Left colon (tissue), 2 donors: Measurements from ENCODE around the gene TOP2A. TPM values are rescaled to one million over a fixed set of nuclear protein-coding genes. Genes with fewer than 3 reads are reported as not detected.

ENCODE experiments used
- ATAC-seq: fragments of 200-7000 bp; cut with Tn5 transposase; one replicate; pipeline ENCODE4 v1.9.1; 2020; ENCODE audit warnings: mild to moderate bottlenecking, moderate library complexity
- DNase-seq, 2 donors: peaks; one replicate each; pipeline ENCODE4 v3.0.0-alpha.2; 2020
- intact Hi-C, 2 donors: fragments of 100-400 bp; cut with DNase I in 1 of 2; cut with micrococcal nuclease in 1 of 2; formaldehyde crosslinking; loops; one replicate each; pipeline versions ENCODE4 v1.11.2 to v1.14.0; 2022; cut with DNase I, micrococcal nuclease
- total RNA-seq, 2 donors: library from RNA; stranded (reverse); fragmentation: NEBNext Ultra II Directional; extraction: Animal tissue kit (Norgen Biotek cat#: 25700); gene quantifications; one replicate each; pipeline ENCODE4 v1.2.1, GENCODE V29; 2021
- donor health status: DM: no; HTN: no; CAD: no.
- donor health status: DM: yes; HTN: yes; CAD: no.

Gene TOP2A
- total RNA-seq, 2 donors from 2014 or later: 10.9 to 30.3 TPM

DNA sequence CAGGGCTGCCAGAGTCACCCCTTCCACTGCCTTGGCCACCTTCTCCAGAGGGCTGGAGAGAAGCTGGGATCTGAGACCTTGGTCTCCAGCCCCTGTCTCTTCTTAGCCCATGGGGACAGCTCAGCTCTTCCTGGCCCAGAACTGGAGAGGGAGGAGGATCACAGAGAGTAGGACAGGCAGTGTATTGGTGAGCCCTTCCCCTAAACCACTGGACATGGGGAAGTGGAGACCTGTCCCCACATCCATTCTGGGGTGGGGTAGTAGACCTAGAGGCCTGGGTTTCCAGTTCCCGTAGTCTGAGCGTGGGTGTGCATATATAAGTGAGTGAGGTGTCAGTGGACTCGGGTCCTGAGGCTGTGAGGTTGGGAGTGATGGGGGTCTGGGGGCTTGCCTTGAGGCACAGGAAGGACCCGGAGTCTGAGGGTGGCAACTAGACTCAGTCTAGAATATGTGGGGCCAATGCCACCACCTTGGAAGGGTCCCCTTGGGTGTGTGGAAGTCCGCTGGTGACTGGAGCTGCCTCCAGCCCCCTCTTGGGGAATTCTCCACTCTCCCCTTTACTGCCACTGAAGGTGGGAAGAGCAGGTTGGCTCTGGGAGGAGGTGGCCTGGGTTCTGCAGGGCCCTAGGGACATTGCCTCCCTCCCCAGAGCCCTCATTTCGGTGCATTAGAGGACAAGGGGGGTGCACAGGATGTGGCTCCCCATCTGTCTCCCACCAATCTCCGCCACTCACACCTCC is 73.1 kb downstream of the TOP2A start:
- DNase-seq (no peak), ATAC-seq (no peak)
- intact Hi-C loops: no loop called here

- DNase-seq: peak in 1 of 2 donors; percentile 51
- intact Hi-C loops: no loop called here
- ATAC-seq: no peak
Observed at GRCh38 chr17:40343219-40344119, 74.2 kb downstream of the TOP2A start.

DNA sequence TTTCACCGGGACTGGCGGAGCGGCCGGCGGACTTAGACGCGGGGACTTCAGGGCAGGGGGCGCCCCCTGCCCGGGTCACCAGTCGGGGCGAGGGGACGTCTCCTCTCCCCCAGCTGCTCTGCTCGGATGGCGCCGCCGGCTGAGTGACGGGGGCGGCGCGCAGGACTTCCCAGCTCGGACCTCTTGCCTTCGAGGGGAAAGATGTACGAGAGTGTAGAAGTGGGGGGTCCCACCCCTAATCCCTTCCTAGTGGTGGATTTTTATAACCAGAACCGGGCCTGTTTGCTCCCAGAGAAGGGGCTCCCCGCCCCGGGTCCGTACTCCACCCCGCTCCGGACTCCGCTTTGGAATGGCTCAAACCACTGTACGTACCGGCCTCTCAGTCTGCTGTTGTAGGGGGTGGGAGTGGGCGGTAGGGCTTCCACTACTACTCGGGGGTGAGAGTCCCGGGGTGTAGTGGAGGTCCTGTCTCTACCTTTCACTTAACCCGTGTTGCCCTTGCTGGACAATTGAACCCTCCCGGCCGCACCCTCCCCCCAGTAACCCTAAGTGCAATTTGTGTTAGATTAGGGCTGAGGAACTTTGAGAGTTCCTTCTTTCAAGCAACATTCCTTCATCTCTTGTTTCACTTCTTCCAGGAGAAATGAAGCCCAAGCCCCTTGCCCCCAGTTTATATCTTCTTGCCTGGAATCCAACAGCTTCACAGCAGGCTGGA is 75.0 kb downstream of the TOP2A start:
- DNase-seq: peak in 1 of 2 donors; percentile 48

GRCh38 chr17:40341808-40342503 is 75.7 kb downstream of the TOP2A start:
- intact Hi-C loops: no loop called here
- peak; percentile 54 for ATAC-seq
- DNase-seq: peak; percentile 87 to 90

More for the DNA sequence above, 75.0 kb downstream of the TOP2A start:
- intact Hi-C loops: no loop called here
- ATAC-seq: no peak

- DNase-seq (peak; percentile 93 to 96), ATAC-seq (peak; percentile 49)
- intact Hi-C loops: no loop called here
Observed at GRCh38 chr17:40340880-40341807, 76.6 kb downstream of the TOP2A start.

DNA sequence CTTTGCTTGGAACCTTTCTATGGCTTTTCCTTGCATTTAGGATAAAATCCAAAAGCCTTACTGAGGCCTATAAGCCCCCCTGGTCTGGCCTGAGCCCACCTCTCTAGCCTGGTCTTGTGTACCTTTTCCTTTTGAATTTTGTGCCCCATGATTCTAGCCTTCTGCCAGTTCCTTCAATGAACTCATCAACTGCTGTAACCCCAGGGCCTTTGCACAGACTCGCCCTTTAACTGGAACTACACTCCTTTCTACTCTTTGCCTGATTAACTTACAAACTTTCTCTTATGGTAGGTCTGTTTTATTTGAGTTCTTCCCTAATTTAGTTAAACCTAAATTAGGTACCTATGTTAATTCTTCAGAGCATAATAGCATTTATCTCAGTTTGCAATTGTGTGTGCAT is 77.4 kb downstream of the TOP2A start:
- intact Hi-C loops: no loop called here
- DNase-seq (no peak), ATAC-seq (no peak)

- intact Hi-C loops: no loop called here
- no peak for DNase-seq
- no peak for ATAC-seq
Observed at GRCh38 chr17:40338941-40339649, 78.6 kb downstream of the TOP2A start.

Other genes with a start within 250 kb of the TOP2A start
- gene RAPGEFL1, start 240.4 kb downstream of the TOP2A start, total RNA-seq: 100 to 1,000 TPM; 149 to 194 TPM
- gene WIPF2, start 198.6 kb downstream of the TOP2A start, total RNA-seq: 10 to 100 TPM; 43.6 to 53.6 TPM
- 1 to 10 TPM; 5.5 to 9.0 TPM for gene CDC6, start 130.0 kb downstream of the TOP2A start, total RNA-seq
- 10 to 100 TPM; 37.2 to 56.4 TPM for gene RARA, start 108.7 kb downstream of the TOP2A start, total RNA-seq
- under 1 TPM; 0.34 to 0.81 TPM for gene GJD3, start 53.2 kb downstream of the TOP2A start, total RNA-seq
- gene IGFBP4, start 25.6 kb upstream of the TOP2A start, total RNA-seq: 100 to 1,000 TPM; 148 to 209 TPM
- gene TNS4, start 83.7 kb upstream of the TOP2A start, total RNA-seq: 10 to 100 TPM in 1 of 2 donors, 1 to 10 TPM in 1; 2.5 to 10.5 TPM
- under 1 TPM; 0.31 to 0.95 TPM for gene CCR7, start 147.6 kb upstream of the TOP2A start, total RNA-seq
- gene SMARCE1, start 229.9 kb upstream of the TOP2A start, total RNA-seq: 10 to 100 TPM; 74.5 to 76.4 TPM
- gene KRT222, start 247.3 kb upstream of the TOP2A start, total RNA-seq: under 1 TPM; 0.27 to 0.67 TPM